Parathyroid adenoma (tissue), 2 donors: ENCODE results near the gene RALGAPA2.

ENCODE experiments used
- H2AFZ ChIP-seq: fragments of 300-600 bp; sonication (generic); one replicate; pipeline ENCODE4 v1.7.0; 2017; ENCODE audit warnings: antibody characterized with exemption, mild to moderate bottlenecking
- H3K27ac ChIP-seq: fragments of 300-600 bp; sonication (generic); one replicate; pipeline ENCODE4 v1.7.0; 2017
- H3K27me3 ChIP-seq: fragments of 300-600 bp; sonication (generic); one replicate; pipeline ENCODE4 v1.7.0; 2017; ENCODE audit warnings: low read length; ENCODE audit not compliant: control insufficient read depth, insufficient read depth
- H3K36me3 ChIP-seq: fragments of 300-600 bp; sonication (generic); one replicate; pipeline ENCODE4 v1.7.0; 2017; ENCODE audit warnings: low read length; ENCODE audit not compliant: control insufficient read depth, insufficient read depth
- H3K4me1 ChIP-seq: fragments of 300-600 bp; sonication (generic); one replicate; pipeline ENCODE4 v1.7.0; 2017; ENCODE audit warnings: control low read depth
- H3K4me2 ChIP-seq: fragments of 300-600 bp; sonication (generic); one replicate; pipeline ENCODE4 v1.7.0; 2017; ENCODE audit warnings: low read length
- H3K4me3 ChIP-seq: fragments of 300-600 bp; sonication (generic); one replicate; pipeline ENCODE4 v1.7.0; 2017; ENCODE audit warnings: low read depth, low read length
- H3K79me2 ChIP-seq: fragments of 300-600 bp; sonication (generic); one replicate; pipeline ENCODE4 v1.7.0; 2017; ENCODE audit warnings: control low read depth
- H3K9ac ChIP-seq: fragments of 300-600 bp; sonication (generic); one replicate; pipeline ENCODE4 v1.7.0; 2017; ENCODE audit warnings: mild to moderate bottlenecking
- H3K9me3 ChIP-seq: fragments of 300-600 bp; sonication (generic); one replicate; pipeline ENCODE4 v1.7.0; 2017; ENCODE audit warnings: low read length; ENCODE audit not compliant: control insufficient read depth
- CTCF ChIP-seq: fragments of 300-600 bp; sonication (generic); IDR thresholded peaks from one replicate; pipeline ENCODE4 v1.7.0; 2017; ENCODE audit warnings: antibody characterized with exemption, mild to moderate bottlenecking
- donor health status: primary hyperparathyroidism.

Gene RALGAPA2

GRCh38 chr20:20436689-20437088 is 275.8 kb downstream of the RALGAPA2 start:
- H3K27me3 ChIP-seq, result no peaks in the 10 kb centered on the region
- no peak for TF ChIP-seq CTCF
- H2AFZ ChIP-seq, result no peak overlapping the region

GRCh38 chr20:20435453-20435852 is 277.0 kb downstream of the RALGAPA2 start:
- H3K4me2 ChIP-seq, result no peak overlapping the region
- no peak overlapping the region for H3K4me3 ChIP-seq
- no peaks in the 10 kb centered on the region for H3K4me1 ChIP-seq
- H2AFZ ChIP-seq, result no peak overlapping the region
- H3K9me3 ChIP-seq, result no peaks in the 10 kb centered on the region
- H3K27me3 ChIP-seq, result no peaks in the 10 kb centered on the region
- TF ChIP-seq CTCF, result no peak
- no peak overlapping the region for H3K9ac ChIP-seq
- H3K36me3 ChIP-seq, result no peaks in the 10 kb centered on the region
- no peak overlapping the region for H3K27ac ChIP-seq
- no peaks in the 10 kb centered on the region for H3K79me2 ChIP-seq

More at GRCh38 chr20:20436689-20437088, 275.8 kb downstream of the RALGAPA2 start:
- Histone ChIP-seq H3K9me3 (no peaks in the 10 kb centered on the region), H3K4me2 (no peak overlapping the region), H3K27ac (no peak overlapping the region), H3K9ac (no peak overlapping the region), H3K79me2 (no peaks in the 10 kb centered on the region), H3K36me3 (no peaks in the 10 kb centered on the region), H3K4me3 (no peak overlapping the region), H3K4me1 (no peaks in the 10 kb centered on the region)

- Histone ChIP-seq H3K27me3 (no peaks in the 10 kb centered on the region), H3K4me3 (no peak overlapping the region), H3K36me3 (no peaks in the 10 kb centered on the region), H3K9me3 (no peaks in the 10 kb centered on the region), H3K79me2 (no peaks in the 10 kb centered on the region), H3K9ac (no peak overlapping the region), H2AFZ (no peak overlapping the region), H3K4me1 (no peaks in the 10 kb centered on the region), H3K4me2 (no peak overlapping the region), H3K27ac (no peak overlapping the region)
- TF ChIP-seq CTCF, result no peak
Observed at GRCh38 chr20:20432618-20433286, 279.7 kb downstream of the RALGAPA2 start.

- H3K79me2 ChIP-seq, result no peaks in the 10 kb centered on the region
- TF ChIP-seq CTCF, result no peak
- H3K36me3 ChIP-seq, result no peaks in the 10 kb centered on the region
- no peak overlapping the region for H2AFZ ChIP-seq
- no peaks in the 10 kb centered on the region for H3K4me1 ChIP-seq
- no peak overlapping the region for H3K4me3 ChIP-seq
- H3K27me3 ChIP-seq, result no peaks in the 10 kb centered on the region
- no peak overlapping the region for H3K27ac ChIP-seq
- H3K9me3 ChIP-seq, result no peaks in the 10 kb centered on the region
- no peak overlapping the region for H3K9ac ChIP-seq
- no peak overlapping the region for H3K4me2 ChIP-seq
Observed at GRCh38 chr20:20430066-20430465, 282.4 kb downstream of the RALGAPA2 start.

- no peaks in the 10 kb centered on the region for H3K9me3 ChIP-seq
- H3K27ac ChIP-seq, result no peak overlapping the region
- H3K27me3 ChIP-seq, result no peaks in the 10 kb centered on the region
Observed at GRCh38 chr20:20428067-20428466, 284.4 kb downstream of the RALGAPA2 start.

More at GRCh38 chr20:20428067-20428466, 284.4 kb downstream of the RALGAPA2 start:
- Histone ChIP-seq H3K4me2 (no peak overlapping the region), H3K79me2 (no peaks in the 10 kb centered on the region), H3K9ac (no peak overlapping the region), H3K36me3 (no peaks in the 10 kb centered on the region), H3K4me1 (no peaks in the 10 kb centered on the region), H2AFZ (no peak overlapping the region), H3K4me3 (no peak overlapping the region)
- TF ChIP-seq CTCF, result no peak
